Kidney (tissue), 14 donors: ENCODE measurements around the gene GLIS1. TPM values are rescaled to one million over a fixed set of nuclear protein-coding genes. Genes with fewer than 3 reads are reported as not detected.

Experiments used
- DNase-seq, 5 donors: peaks; one replicate each; pipeline ENCODE4 v3.0.0-alpha.2; 2013 to 2020
- FAIRE-seq: peaks from 2 replicates; lab custom pipeline; 2012; peaks lifted over from hg19 to GRCh38; lab: Jason Lieb, UNC
- H3K27ac ChIP-seq, 2 donors: one replicate each; pipeline ENCODE4 v1.7.0; 2013; ENCODE audit warnings: low read depth in 2 of 2, low read length in 2 of 2, inconsistent platforms in 1 of 2
- H3K27me3 ChIP-seq: one replicate; pipeline ENCODE4 v1.7.1; 2013; ENCODE audit warnings: low read length, inconsistent platforms; ENCODE audit not compliant: control insufficient read depth, insufficient read depth
- H3K36me3 ChIP-seq, 3 donors: one replicate each; pipeline versions ENCODE4 v1.7.0 to v1.7.1; 2013; ENCODE audit warnings: low read length in 3 of 3, control low read depth in 1 of 3, inconsistent platforms in 1 of 3; ENCODE audit not compliant: insufficient read depth in 3 of 3, control insufficient read depth in 2 of 3
- H3K4me1 ChIP-seq, 3 donors: one replicate each; pipeline versions ENCODE4 v1.7.0 to v1.7.1; 2013; ENCODE audit warnings: low read length in 3 of 3, inconsistent platforms in 1 of 3, low read depth in 1 of 3; ENCODE audit not compliant: control insufficient read depth in 2 of 3, insufficient read depth in 2 of 3
- H3K4me3 ChIP-seq, 3 donors: one replicate each; pipeline versions ENCODE4 v1.7.0 to v1.8.1; 2013; ENCODE audit warnings: low read length in 3 of 3, control low read depth in 1 of 3, inconsistent platforms in 1 of 3
- H3K9ac ChIP-seq, 3 donors: one replicate each; pipeline versions ENCODE4 v1.7.0 to v1.7.1; 2013; ENCODE audit warnings: low read length in 3 of 3, control low read depth in 1 of 3, inconsistent platforms in 1 of 3
- H3K9me3 ChIP-seq, 3 donors: one replicate each; pipeline versions ENCODE4 v1.7.0 to v1.7.1; 2013; ENCODE audit warnings: low read length in 3 of 3, control low read depth in 1 of 3, inconsistent platforms in 1 of 3; ENCODE audit not compliant: control insufficient read depth in 2 of 3, insufficient read depth in 1 of 3
- CTCF ChIP-seq: IDR thresholded peaks from 3 replicates; pipeline ENCODE4 v1.5.1; 2012; ENCODE audit warnings: mild to moderate bottlenecking, moderate library complexity, borderline replicate concordance; ENCODE audit not compliant: insufficient read depth; ENCODE audit errors: extremely low read depth
- intact Hi-C: fragments of 100-400 bp; cut with DNase I; formaldehyde crosslinking; loops from one replicate; pipeline ENCODE4 v1.11.1; 2022
- polyA plus RNA-seq: library from polyadenylated mRNA; stranded (reverse); fragments of 350-450 nt; fragmentation: Illumina TruSeq; extraction: RNeasy Lipid Tissue Mini Kit (QIAGEN cat#74804); gene quantifications from one replicate; pipeline ENCODE4 v1.2.3, GENCODE V29; 2014; ENCODE audit warnings: low read depth, low replicate concordance; ENCODE audit not compliant: insufficient read depth
- total RNA-seq: library from RNA; stranded (reverse); fragmentation: NEBNext Ultra II Directional; extraction: Animal tissue kit (Norgen Biotek cat#: 25700); gene quantifications from one replicate; pipeline ENCODE4 v1.2.1, GENCODE V29; 2021
- donor health status: control.
- donor health status: control.
- donor health status: control.
- donor health status: control.
- donor health status: control.
- donor health status: DM: yes; HTN: yes; CAD: no.
- donor health status: Normal renal cell carcinoma (clear cell type).

GLIS1 gene
- total and polyA plus RNA-seq, 2 donors from 2014 or later, result 3.3 to 3.7 TPM

- H3K36me3 ChIP-seq, result no peaks in the 10 kb centered on the region
- no peak for FAIRE-seq
- no peak for TF ChIP-seq CTCF
Observed at GRCh38 chr1:53462193-53462592, 276.8 kb downstream of the GLIS1 start.

GRCh38 chr1:53461323-53462044 lies 277.5 kb downstream of the GLIS1 start:
- Histone ChIP-seq H3K36me3 (no peaks in the 10 kb centered on the region), H3K27me3 (no peaks in the 10 kb centered on the region), H3K4me3 (no peak overlapping the region), H3K27ac (no peak overlapping the region), H3K9ac (no peak overlapping the region), H3K4me1 (no peaks in the 10 kb centered on the region), H3K9me3 (no peaks in the 10 kb centered on the region)
- intact Hi-C loops, result no loop called here
- FAIRE-seq (no peak), DNase-seq (no peak)
- TF ChIP-seq CTCF, result no peak

More at GRCh38 chr1:53462193-53462592, 276.8 kb downstream of the GLIS1 start:
- intact Hi-C loops, result no loop called here
- no peaks in the 10 kb centered on the region for H3K4me1 ChIP-seq
- H3K4me3 ChIP-seq, result no peak overlapping the region
- no peak overlapping the region for H3K9ac ChIP-seq
- no peak overlapping the region for H3K27ac ChIP-seq
- no peaks in the 10 kb centered on the region for H3K9me3 ChIP-seq
- DNase-seq, result no peak
- H3K27me3 ChIP-seq, result no peaks in the 10 kb centered on the region

GRCh38 chr1:53460666-53461322 lies 278.2 kb downstream of the GLIS1 start:
- no peak for TF ChIP-seq CTCF
- intact Hi-C loops, result no loop called here
- no peak for FAIRE-seq
- no peak overlapping the region for H3K9ac ChIP-seq
- H3K4me3 ChIP-seq, result no peak overlapping the region
- H3K36me3 ChIP-seq, result no peaks in the 10 kb centered on the region
- no peaks in the 10 kb centered on the region for H3K9me3 ChIP-seq
- H3K27me3 ChIP-seq, result no peaks in the 10 kb centered on the region
- peak in 4 of 5 donors; percentile 57 to 75 (median 66) for DNase-seq
- no peaks in the 10 kb centered on the region for H3K4me1 ChIP-seq
- H3K27ac ChIP-seq, result no peak overlapping the region
